HepG2 (cell line): ENCODE measurements around the gene IL22RA1. TPM values are rescaled to one million over a fixed set of nuclear protein-coding genes. Genes with fewer than 3 reads are reported as not detected.

ENCODE experiments used
- ATAC-seq: fragments of 200-7000 bp; cut with Tn5 transposase; 3 replicates; pipeline ENCODE4 v1.9.1; 2020; ENCODE audit warnings: mild to moderate bottlenecking, moderate library complexity
- BruUV-seq: library from RNA; stranded (reverse); fragments of 400-500 nt; replicated peaks from 2 replicates; lab custom pipeline; 2021; lab: Mats Ljungman, UMichigan
- CTCF ChIA-PET: fragments of 300-600 bp; formaldehyde crosslinking; extraction: SDS; loops from one replicate; lab custom pipeline; 2021; ENCODE audit warnings: low total read pairs, inconsistent platforms, low intra/inter-chr PET ratio; lab: Yijun Ruan, JAX
- POLR2A ChIA-PET: fragments of 350-600 bp; sonication (Branson Sonifier 250); formaldehyde crosslinking; loops from one replicate; lab custom pipeline; 2020; ENCODE audit warnings: antibody characterized with exemption, inconsistent platforms; lab: Yijun Ruan, JAX
- DNase-seq: peaks from one replicate; pipeline ENCODE4 v3.0.0-alpha.2; 2015; ENCODE audit warnings: low spot score
- FAIRE-seq: peaks from 3 replicates; lab custom pipeline; 2011; peaks lifted over from hg19 to GRCh38; lab: Jason Lieb, UNC
- H2AFZ ChIP-seq: one replicate; pipeline ENCODE4 v1.6.1; 2011; ENCODE audit warnings: low read length, inconsistent platforms
- H3K27ac ChIP-seq: fragments of 300-600 bp; 3 replicates; pipeline ENCODE4 v1.8.0; 2011; ENCODE audit warnings: mixed run types, mild to moderate bottlenecking, mixed read lengths, low read length, inconsistent platforms; ENCODE audit not compliant: insufficient read depth; ENCODE audit errors: extremely low read length
- H3K27me3 ChIP-seq, 2 experiments: fragments of 200-600 bp in 1 of 2; 2 replicates in 1 of 2; 3 replicates in 1 of 2; pipeline versions ENCODE4 v1.6.0 to v1.8.0; 2011; ENCODE audit warnings: low read length in 2 of 2, mild to moderate bottlenecking in 2 of 2, moderate library complexity in 2 of 2, inconsistent platforms in 1 of 2; ENCODE audit not compliant: insufficient read depth in 2 of 2, control insufficient read depth in 1 of 2
- H3K36me3 ChIP-seq, 2 experiments: fragments of 200-600 bp in 1 of 2; replicated peaks in 1 of 2; 2 replicates in 1 of 2; 3 replicates in 1 of 2; pipeline versions ENCODE4 v1.5.1 to v1.8.0; 2011; ENCODE audit warnings: low read length in 2 of 2, inconsistent platforms in 1 of 2; ENCODE audit not compliant: insufficient read depth in 2 of 2, control insufficient read depth in 1 of 2
- H3K4me1 ChIP-seq: 2 replicates; pipeline ENCODE4 v1.5.1; 2012; ENCODE audit warnings: low read length, inconsistent platforms; ENCODE audit not compliant: insufficient read depth
- H3K4me2 ChIP-seq: 2 replicates; pipeline ENCODE4 v1.6.0; 2011; ENCODE audit warnings: low read depth, low read length, inconsistent platforms
- H3K4me3 ChIP-seq, 3 experiments: fragments of 200-600 bp in 1 of 3; sonication (generic), shearing (Covaris generic) in 1 of 3; replicated peaks in 1 of 3; 2 replicates each; pipeline ENCODE4 v1.5.1; 2011 to 2016; ENCODE audit warnings: low read length in 3 of 3, inconsistent platforms in 2 of 3, low read depth in 2 of 3, mild to moderate bottlenecking in 2 of 3, control low read depth in 1 of 3, mixed read lengths in 1 of 3; ENCODE audit not compliant: insufficient read depth in 1 of 3
- H3K79me2 ChIP-seq: one replicate; pipeline ENCODE4 v1.6.1; 2011; ENCODE audit warnings: low read length, inconsistent platforms; ENCODE audit not compliant: insufficient read depth
- H3K9ac ChIP-seq: 2 replicates; pipeline ENCODE4 v1.6.0; 2011; ENCODE audit warnings: mild to moderate bottlenecking, low read depth, low read length, inconsistent platforms; ENCODE audit not compliant: insufficient read depth
- H3K9me3 ChIP-seq: 2 replicates; pipeline ENCODE4 v1.5.1; 2012; ENCODE audit warnings: mild to moderate bottlenecking, low read length
- H4K20me1 ChIP-seq: 2 replicates; pipeline ENCODE4 v1.6.0; 2011; ENCODE audit warnings: inconsistent platforms, mild to moderate bottlenecking, low read length, moderate library complexity; ENCODE audit not compliant: insufficient read depth
- DNMT3B ChIP-seq: conservative IDR thresholded peaks from 2 replicates; pipeline ENCODE4 v1.6.1; 2016; ENCODE audit warnings: missing biosample characterization, control low read depth
- DPF2 ChIP-seq: sonication (generic); formaldehyde crosslinking; IDR thresholded peaks from 2 replicates; pipeline ENCODE4 v1.4.0; 2020; ENCODE audit warnings: mild to moderate bottlenecking, low read depth, missing genetic modification reagents, borderline replicate concordance
- HES4 ChIP-seq: sonication (generic); formaldehyde crosslinking; IDR thresholded peaks from 2 replicates; pipeline ENCODE4 v1.9.0; 2021; ENCODE audit warnings: mild to moderate bottlenecking, missing genetic modification reagents, borderline replicate concordance
- TFDP2 ChIP-seq: sonication (generic); formaldehyde crosslinking; IDR thresholded peaks from 2 replicates; pipeline ENCODE4 v1.4.0; 2020; ENCODE audit warnings: missing genetic modification reagents
- U2AF2 ChIP-seq: fragments of 200-400 bp; formaldehyde crosslinking; IDR thresholded peaks from 2 replicates; pipeline ENCODE4 v1.6.1; 2017; ENCODE audit warnings: low read depth, mild to moderate bottlenecking, low read length
- WGBS: methylation state at CpG from one replicate; pipeline ENCODE4 v1.1.6; 2017; ENCODE audit warnings: low lambda C conversion rate; 5-methylcytosine and 5-hydroxymethylcytosine counted together
- in situ Hi-C: cut with HindIII; loops from 2 replicates; pipeline ENCODE4 v1.10.0; 2017; ENCODE audit warnings: low pct_unique_long_range_greater_than_20kb; ENCODE audit not compliant: extremely low pct_ligation_motif_present
- intact Hi-C: fragments of 100-400 bp; cut with micrococcal nuclease; formaldehyde crosslinking; loops from one replicate; pipeline ENCODE4 v1.10.0; 2022; ENCODE audit not compliant: unreplicated experiment
- polyA plus RNA-seq, 8 experiments: library from polyadenylated mRNA; depleted of rRNA in 3 of 8; stranded (reverse) in 7 of 8; unstranded in 1 of 8; fragments of >200 nt; fragmentation: Illumina TruSeq in 4 of 8; extraction: Trizol in 4 of 8; gene quantifications; 2 replicates each; pipeline versions ENCODE4 v1.2.1 to v1.2.3, GENCODE V29; 2011 to 2016; ENCODE audit warnings: low read depth in 4 of 8, missing spikeins in 1 of 8, mixed read lengths in 1 of 8; ENCODE audit not compliant: insufficient read depth in 1 of 8
- total RNA-seq, 5 experiments: library from RNA; depleted of rRNA; stranded (reverse); fragments of >200 nt; fragmentation: Illumina TruSeq; extraction: Trizol; gene quantifications; 2 replicates each; pipeline ENCODE4 v1.2.3, GENCODE V29; 2016; ENCODE audit warnings: low read depth in 1 of 5
- TF ChIP-seq, protein P1 (sequence below): sonication (generic); formaldehyde crosslinking; IDR thresholded peaks from 2 replicates; pipeline ENCODE4 v1.4.0; 2020; ENCODE audit warnings: missing genetic modification reagents, mild to moderate bottlenecking, borderline replicate concordance

Gene IL22RA1
- total and polyA plus RNA-seq, 2 of the 13 experiments (the other 11 are each of a cell fraction or from before 2014, with no cell fraction given): 4.4 to 10.2 TPM

DNA sequence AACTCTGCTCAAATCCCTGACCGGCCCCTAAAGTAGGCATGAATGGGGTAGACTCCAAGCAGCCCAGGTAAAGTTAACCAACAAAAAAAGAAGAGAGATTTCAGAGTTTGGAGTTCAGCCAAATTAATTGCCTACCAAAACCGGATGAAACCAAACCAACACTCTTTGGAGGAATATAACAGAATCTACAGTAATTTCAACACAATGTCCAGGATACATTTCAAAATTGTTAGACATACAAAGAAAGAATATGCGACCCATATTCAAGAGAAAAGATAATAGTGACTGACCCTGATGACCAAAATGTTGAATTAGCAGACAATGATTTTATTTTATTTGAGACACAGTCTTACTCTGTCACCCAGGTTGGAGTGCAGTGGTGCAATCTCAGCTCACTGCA, 12.6 kb downstream of the IL22RA1 start:
- DNase-seq: no peak
- Histone ChIP-seq H3K9ac (no peak overlapping the region), H3K4me3 (no peak overlapping the region), H3K9me3 (no peaks in the 10 kb centered on the region), H3K36me3 (peaks cover 0 to 28% of the 10 kb centered on the region in 2 experiments; a peak in 4 of 5 replicates), H3K4me1 (no peaks in the 10 kb centered on the region), H3K4me2 (no peak overlapping the region), H3K79me2 (no peaks in the 10 kb centered on the region), H3K27ac (no peak overlapping the region), H2AFZ (no peak overlapping the region), H4K20me1 (no peaks in the 10 kb centered on the region), H3K27me3 (no peaks in the 10 kb centered on the region)
- no peak for ATAC-seq
- WGBS: 96% methylated on average over 3 of the region's 3 CpGs
- intact Hi-C loops: no loop called here
- FAIRE-seq: no peak
- BruUV-seq: no TSS peak
- TF ChIP-seq TFDP2: no peak
- no peak for TF ChIP-seq DPF2 (CRISPR knock-in tag)
- TF ChIP-seq, protein P1, sequence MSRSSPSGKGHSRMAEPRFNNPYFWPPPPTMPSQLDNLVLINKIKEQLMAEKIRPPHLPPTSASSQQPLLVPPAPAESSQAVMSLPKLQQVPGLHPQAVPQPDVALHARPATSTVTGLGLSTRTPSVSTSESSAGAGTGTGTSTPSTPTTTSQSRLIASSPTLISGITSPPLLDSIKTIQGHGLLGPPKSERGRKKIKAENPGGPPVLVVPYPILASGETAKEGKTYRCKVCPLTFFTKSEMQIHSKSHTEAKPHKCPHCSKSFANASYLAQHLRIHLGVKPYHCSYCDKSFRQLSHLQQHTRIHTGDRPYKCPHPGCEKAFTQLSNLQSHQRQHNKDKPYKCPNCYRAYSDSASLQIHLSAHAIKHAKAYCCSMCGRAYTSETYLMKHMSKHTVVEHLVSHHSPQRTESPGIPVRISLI: no peak
- TF ChIP-seq HES4 (CRISPR knock-in tag): no peak
- TF ChIP-seq DNMT3B: no peak
- no peak for TF ChIP-seq U2AF2
- in situ Hi-C loops: no loop called here
- ChIA-PET POLR2A (no interaction called here), CTCF (no interaction called here)
